Left lung (tissue), 10 donors: ENCODE results near the gene SDK2. TPM values are rescaled to one million over a fixed set of nuclear protein-coding genes. Genes with fewer than 3 reads are reported as not detected.

Source experiments
- ATAC-seq: fragments of 200-7000 bp; cut with Tn5 transposase; one replicate; pipeline ENCODE4 v1.9.1; 2020; ENCODE audit warnings: moderate library complexity
- DNase-seq, 4 donors: peaks; one replicate each; pipeline ENCODE4 v3.0.0-alpha.2; 2013 to 2020
- H3K27ac ChIP-seq, 2 donors: fragments of 200-600 bp; sonication (generic) in 1 of 2; one replicate each; pipeline versions ENCODE4 v1.5.0 to v1.8.0; 2020 to 2021
- H3K27me3 ChIP-seq, 2 donors: fragments of 200-600 bp; sonication (generic) in 1 of 2; one replicate each; pipeline versions ENCODE4 v1.5.0 to v1.8.0; 2020 to 2021
- H3K36me3 ChIP-seq, 2 donors: fragments of 200-600 bp; sonication (generic) in 1 of 2; one replicate each; pipeline versions ENCODE4 v1.5.0 to v1.8.0; 2020 to 2021
- H3K4me1 ChIP-seq, 2 donors: fragments of 200-600 bp; one replicate each; pipeline ENCODE4 v1.8.0; 2021
- H3K4me3 ChIP-seq, 2 donors: fragments of 200-600 bp; sonication (generic) in 1 of 2; one replicate each; pipeline versions ENCODE4 v1.5.0 to v1.8.0; 2020 to 2021; ENCODE audit warnings: mild to moderate bottlenecking in 1 of 2
- H3K9me3 ChIP-seq, 2 donors: fragments of 200-600 bp; sonication (generic) in 1 of 2; one replicate each; pipeline versions ENCODE4 v1.5.0 to v1.8.0; 2020 to 2021
- intact Hi-C, 2 donors: fragments of 100-400 bp; cut with DNase I; formaldehyde crosslinking; loops; one replicate each; pipeline versions ENCODE4 v1.11.2 to v1.14.2; 2022
- polyA plus RNA-seq, 6 donors: library from polyadenylated mRNA; unstranded; fragments of 120-200 nt; gene quantifications; one replicate each; pipeline ENCODE4 v1.2.1, GENCODE V29; 2013; ENCODE audit not compliant: insufficient read length in 6 of 6
- total RNA-seq, 2 donors: library from RNA; stranded (reverse); fragmentation: NEBNext Ultra II Directional; extraction: Animal tissue kit (Norgen Biotek cat#: 25700); gene quantifications; one replicate each; pipeline ENCODE4 v1.2.1, GENCODE V29; 2021
- TF ChIP-seq, protein P1 (sequence below), 2 donors: fragments of 200-600 bp; sonication (generic) in 1 of 2; IDR thresholded peaks; one replicate each; pipeline versions ENCODE4 v1.5.0 to v1.8.0; 2021; ENCODE audit warnings: antibody characterized with exemption in 2 of 2
- donor health status: DM: no; HTN: yes; CAD: no.
- donor health status: DM: no; HTN: no; CAD: no.

Gene SDK2
- total and polyA plus RNA-seq, 8 donors: 6.0 to 10.9 (median 7.5) TPM

GRCh38 chr17:73289549-73290254 is 354.5 kb downstream of the SDK2 start:
- Histone ChIP-seq H3K9me3 (no peaks in the 10 kb centered on the region), H3K36me3 (peaks cover 0 to 20% of the 10 kb centered on the region in 2 donors), H3K4me3 (no peak overlapping the region), H3K27me3 (no peaks in the 10 kb centered on the region), H3K4me1 (peaks cover 23 to 83% of the 10 kb centered on the region in 2 donors), H3K27ac (peak overlapping the region in 1 of 2 donors; percentile 82)
- ATAC-seq (no peak), DNase-seq (no peak)
- intact Hi-C loops: no loop called here
- TF ChIP-seq, protein P1, sequence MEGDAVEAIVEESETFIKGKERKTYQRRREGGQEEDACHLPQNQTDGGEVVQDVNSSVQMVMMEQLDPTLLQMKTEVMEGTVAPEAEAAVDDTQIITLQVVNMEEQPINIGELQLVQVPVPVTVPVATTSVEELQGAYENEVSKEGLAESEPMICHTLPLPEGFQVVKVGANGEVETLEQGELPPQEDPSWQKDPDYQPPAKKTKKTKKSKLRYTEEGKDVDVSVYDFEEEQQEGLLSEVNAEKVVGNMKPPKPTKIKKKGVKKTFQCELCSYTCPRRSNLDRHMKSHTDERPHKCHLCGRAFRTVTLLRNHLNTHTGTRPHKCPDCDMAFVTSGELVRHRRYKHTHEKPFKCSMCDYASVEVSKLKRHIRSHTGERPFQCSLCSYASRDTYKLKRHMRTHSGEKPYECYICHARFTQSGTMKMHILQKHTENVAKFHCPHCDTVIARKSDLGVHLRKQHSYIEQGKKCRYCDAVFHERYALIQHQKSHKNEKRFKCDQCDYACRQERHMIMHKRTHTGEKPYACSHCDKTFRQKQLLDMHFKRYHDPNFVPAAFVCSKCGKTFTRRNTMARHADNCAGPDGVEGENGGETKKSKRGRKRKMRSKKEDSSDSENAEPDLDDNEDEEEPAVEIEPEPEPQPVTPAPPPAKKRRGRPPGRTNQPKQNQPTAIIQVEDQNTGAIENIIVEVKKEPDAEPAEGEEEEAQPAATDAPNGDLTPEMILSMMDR (IDR thresholded peaks at IDR 0.05): no peak

DNA sequence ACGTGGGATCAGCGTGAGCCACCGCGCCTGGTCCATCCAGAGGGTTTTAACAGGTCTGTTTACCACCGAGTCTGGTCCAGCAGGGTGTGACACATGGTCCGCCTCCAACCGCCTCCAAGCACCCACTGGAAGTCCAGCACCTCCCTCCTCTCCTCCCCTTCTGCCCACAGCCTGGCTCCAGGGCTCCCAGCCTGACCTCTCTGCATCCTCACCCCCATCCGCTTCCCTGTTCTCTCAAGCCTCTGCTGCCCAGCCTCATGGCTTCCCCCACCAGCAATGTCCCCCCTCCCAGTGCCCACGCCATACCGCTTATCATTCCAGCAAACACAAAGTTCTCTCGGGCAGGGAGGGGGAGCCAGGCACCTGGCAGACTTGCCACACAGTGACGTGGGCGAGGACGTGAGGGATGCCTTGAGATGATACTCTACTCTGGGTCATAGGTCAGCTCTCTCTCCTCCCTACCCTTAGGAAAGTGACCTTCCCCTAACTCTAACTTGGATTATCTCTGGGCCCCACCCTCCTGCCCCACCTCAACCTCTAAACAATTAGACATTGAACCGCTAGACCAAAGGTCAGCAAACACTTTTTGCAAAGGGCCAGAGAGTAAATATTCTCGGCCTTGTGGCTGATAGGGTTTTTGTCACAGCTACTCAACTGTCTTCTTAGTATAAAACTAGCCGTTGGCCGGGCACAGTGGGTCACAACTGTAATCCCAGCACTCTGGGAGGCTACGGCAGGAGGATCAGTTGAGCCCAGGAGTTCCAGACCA is 355.5 kb downstream of the SDK2 start:
- Histone ChIP-seq H3K9me3 (no peaks in the 10 kb centered on the region), H3K4me1 (peaks cover 23 to 73% of the 10 kb centered on the region in 2 donors), H3K27me3 (no peaks in the 10 kb centered on the region), H3K36me3 (peaks cover 0 to 30% of the 10 kb centered on the region in 2 donors), H3K27ac (peak overlapping the region; percentile 29 to 65), H3K4me3 (no peak overlapping the region)
- peak in 2 of 4 donors; percentile 74 to 81 for DNase-seq
- intact Hi-C loops: no loop called here
- peak; percentile 78 for ATAC-seq
- TF ChIP-seq, protein P1 (IDR thresholded peaks at IDR 0.05): no peak

GRCh38 chr17:73286863-73287296 is 357.4 kb downstream of the SDK2 start:
- DNase-seq (peak in 1 of 4 donors; percentile 51), ATAC-seq (no peak)
- Histone ChIP-seq H3K4me3 (no peak overlapping the region), H3K9me3 (no peaks in the 10 kb centered on the region), H3K27me3 (no peaks in the 10 kb centered on the region), H3K36me3 (peaks cover 0 to 40% of the 10 kb centered on the region in 2 donors), H3K4me1 (peaks cover 14 to 54% of the 10 kb centered on the region in 2 donors), H3K27ac (no peak overlapping the region)
- intact Hi-C loops: no loop called here
- TF ChIP-seq, protein P1 (IDR thresholded peaks at IDR 0.05): no peak

DNA sequence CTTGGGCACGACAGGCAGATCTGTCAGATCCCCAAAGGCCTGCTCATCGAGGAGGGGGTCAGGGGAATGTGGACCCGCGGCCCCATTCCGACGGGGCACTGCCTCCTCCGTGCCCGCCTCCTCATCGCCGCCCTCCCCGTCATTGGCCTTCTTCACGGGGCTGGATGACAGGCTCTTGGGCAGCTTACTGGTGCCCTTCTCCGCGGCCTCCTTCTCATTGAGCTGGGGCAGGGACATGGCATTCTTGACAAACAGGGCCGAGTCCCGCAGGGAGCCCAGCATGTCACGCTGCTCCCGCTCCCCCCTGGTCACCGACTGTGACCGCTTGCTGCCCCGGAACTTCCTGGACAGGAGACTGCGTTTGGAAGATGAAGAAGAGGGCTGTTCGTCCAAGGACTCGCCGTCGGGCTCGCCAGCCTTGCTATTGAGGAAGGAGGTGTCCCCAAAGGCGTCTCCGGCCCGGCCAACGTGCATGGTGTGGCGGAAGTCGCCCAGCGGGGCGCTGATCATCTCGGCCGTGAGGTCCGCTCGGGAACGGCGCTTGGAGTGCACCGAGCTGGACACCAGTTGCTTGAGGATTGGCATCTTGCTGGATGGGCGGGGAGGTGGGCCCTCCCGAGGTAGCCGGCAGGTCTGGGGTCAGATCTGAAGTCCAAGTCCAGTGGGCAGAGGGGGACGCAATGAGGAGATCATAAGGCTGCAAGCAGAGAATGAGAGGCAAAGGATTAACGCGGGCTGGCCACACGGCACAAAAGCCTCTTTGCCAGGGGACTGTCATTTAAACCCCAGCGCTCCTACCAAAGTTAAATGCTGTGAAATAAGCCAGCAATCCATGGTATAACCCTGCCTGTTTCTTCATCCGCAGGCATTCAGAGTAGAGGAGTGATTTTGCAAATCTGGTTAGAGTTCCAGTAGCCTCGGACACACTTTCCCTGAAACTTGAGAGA is 358.1 kb downstream of the SDK2 start:
- H3K4me1 ChIP-seq: peaks cover 7 to 47% of the 10 kb centered on the region in 2 donors
- intact Hi-C loops: no loop called here

More for the DNA sequence above, 358.1 kb downstream of the SDK2 start:
- Histone ChIP-seq H3K27ac (no peak overlapping the region), H3K36me3 (peaks cover 0 to 44% of the 10 kb centered on the region in 2 donors), H3K4me3 (no peak overlapping the region), H3K27me3 (no peaks in the 10 kb centered on the region), H3K9me3 (no peaks in the 10 kb centered on the region)
- DNase-seq: peak in 1 of 4 donors; percentile 81
- no peak for ATAC-seq
- TF ChIP-seq, protein P1 (IDR thresholded peaks at IDR 0.05): no peak
